GM18508 (cell line): Measurements from ENCODE around the gene DUSP21.
"Not testable (repeated sequence)": the region's sequence is repeated elsewhere in the genome, so short reads cannot be mapped to it uniquely, and the experiment has no call there.

ENCODE experiments used
- ATAC-seq: cut with Tn5 transposase; IDR thresholded peaks from one replicate; pipeline ENCODE4 v1.9.1; 2021; ENCODE audit warnings: moderate number of reproducible peaks; ENCODE audit not compliant: insufficient read depth, unreplicated experiment

Gene DUSP21

GRCh38 chrX:44874420-44875184 lies 30.8 kb downstream of the DUSP21 start:
- ATAC-seq = no peak

- no peak for ATAC-seq
Observed at GRCh38 chrX:44875185-44875489, 31.3 kb downstream of the DUSP21 start.

- no peak for ATAC-seq
Observed at GRCh38 chrX:44876086-44876485, 32.3 kb downstream of the DUSP21 start.

- ATAC-seq = no peak
Observed at GRCh38 chrX:44876767-44877166, 32.9 kb downstream of the DUSP21 start.

- no peak for ATAC-seq
Observed at GRCh38 chrX:44878780-44879179, 35.0 kb downstream of the DUSP21 start.

- no peak for ATAC-seq
Observed at GRCh38 chrX:44881549-44881948, 37.7 kb downstream of the DUSP21 start.

GRCh38 chrX:44882635-44883034 lies 38.8 kb downstream of the DUSP21 start:
- no peak for ATAC-seq

- ATAC-seq = no peak
Observed at GRCh38 chrX:44884944-44885343, 41.1 kb downstream of the DUSP21 start.

GRCh38 chrX:44889824-44890223 lies 46.0 kb downstream of the DUSP21 start:
- no peak for ATAC-seq

GRCh38 chrX:44890247-44890646 lies 46.4 kb downstream of the DUSP21 start:
- ATAC-seq = no peak

GRCh38 chrX:44890687-44891086 lies 46.9 kb downstream of the DUSP21 start:
- ATAC-seq = not testable (repeated sequence)

- no peak for ATAC-seq
Observed at GRCh38 chrX:44891642-44892041, 47.8 kb downstream of the DUSP21 start.
